ENCODE data around the gene FRMD5. TPM values are rescaled to one million over a fixed set of nuclear protein-coding genes. Genes with fewer than 3 reads are reported as not detected.

The FRMD5 gene
- total RNA-seq, 1 experiment from 2014 or later: 3.9 TPM

- peaks cover 0 to 9% of the 10 kb centered on the region in 2 experiments; a peak in 2 of 5 replicates for H3K9me3 Mint-ChIP-seq
Observed at GRCh38 chr15:44081026-44082013, 113.8 kb downstream of the FRMD5 start.

More at GRCh38 chr15:44081026-44082013, 113.8 kb downstream of the FRMD5 start:
- no peaks in the 10 kb centered on the region for H3K27me3 ChIP-seq (ENCODE audit: insufficient read depth, low read length)
- H3K4ac ChIP-seq (ENCODE audit: low read depth, low read length): no peak overlapping the region
- H3K23me2 ChIP-seq (ENCODE audit: insufficient read length, low read depth, low read length, poor library complexity, severe bottlenecking): no peaks in the 10 kb centered on the region
- Mint-ChIP-seq H3K36me3 (ENCODE audit: insufficient read depth in 1 of 3, low read depth in 3 of 3) (peaks cover 0 to 4% (median 0%) of the 10 kb centered on the region in 3 experiments; a peak in 1 of 7 replicates), H3K27me3 (ENCODE audit: low read depth) (no peaks in the 10 kb centered on the region), H3K4me1 (no peaks in the 10 kb centered on the region), H3K4me3 (no peak overlapping the region), H3K27ac (no peak overlapping the region)
- H2BK15ac ChIP-seq (ENCODE audit: low read depth, low read length): no peak overlapping the region
- H3K79me2 ChIP-seq (ENCODE audit: insufficient read depth, low read length): no peaks in the 10 kb centered on the region
- no peak overlapping the region for H3K27ac ChIP-seq (ENCODE audit: insufficient read length, low read depth, low read length)
- no peak overlapping the region for H2BK20ac ChIP-seq (ENCODE audit: low read depth, low read length, poor library complexity, severe bottlenecking)
- H3K18ac ChIP-seq (ENCODE audit: insufficient read length, low read depth, low read length): no peak overlapping the region
- no peak overlapping the region for H2AFZ ChIP-seq (ENCODE audit: low read length)
- no peak overlapping the region for H3K4me2 ChIP-seq (ENCODE audit: insufficient read depth, insufficient read length, low read length)
- no peak overlapping the region for H3T11ph ChIP-seq (ENCODE audit: low read length)
- no CpG with 5 or more reads among the region's 5 CpGs for WGBS (ENCODE audit: extremely low coverage, insufficient read length, low lambda C conversion rate)
- H4K91ac ChIP-seq (ENCODE audit: insufficient read length, low read depth, low read length): no peak overlapping the region
- no peak for DNase-seq
- H2AK5ac ChIP-seq (ENCODE audit: insufficient read length, low read length): no peak overlapping the region
- H3K4me1 ChIP-seq (ENCODE audit: insufficient read depth, low read length): no peaks in the 10 kb centered on the region
- no peak overlapping the region for H4K5ac ChIP-seq (ENCODE audit: insufficient read length, low read depth, low read length)
- no peak overlapping the region for H4K8ac ChIP-seq (replicated peaks; ENCODE audit: insufficient read length, low read depth, low read length)
- no peaks in the 10 kb centered on the region for H4K20me1 ChIP-seq (ENCODE audit: control insufficient read depth, insufficient read depth, insufficient read length)
- H3K14ac ChIP-seq (ENCODE audit: insufficient read depth, low read length): no peak overlapping the region
- no peak overlapping the region for H3K56ac ChIP-seq (ENCODE audit: insufficient read length, low read depth, low read length)
- no peak overlapping the region for H2BK12ac ChIP-seq (ENCODE audit: insufficient read length, low read depth, low read length)
- no peaks in the 10 kb centered on the region for H3K79me1 ChIP-seq (ENCODE audit: insufficient read depth, low read depth, low read length, poor library complexity, severe bottlenecking)
- TF ChIP-seq CTCF (conservative IDR thresholded peaks at IDR 0.05): no peak
- no peaks in the 10 kb centered on the region for H3K9me3 ChIP-seq (ENCODE audit: control insufficient read depth, low read depth, low read length)
- no peak overlapping the region for H3K23ac ChIP-seq (ENCODE audit: insufficient read length, low read depth, low read length)
- H2BK5ac ChIP-seq (ENCODE audit: insufficient read length, low read length): no peak overlapping the region
- H2BK120ac ChIP-seq (ENCODE audit: low read depth, low read length, poor library complexity, severe bottlenecking): no peak overlapping the region
- H3K9ac ChIP-seq (ENCODE audit: extremely low read depth, insufficient read length, low read length): no peak overlapping the region
